Neural progenitor cell (in vitro differentiated cells): ENCODE results near the gene BABAM1. TPM values are rescaled to one million over a fixed set of nuclear protein-coding genes. Genes with fewer than 3 reads are reported as not detected.
"Not testable (repeated sequence)": the region's sequence is repeated elsewhere in the genome, so short reads cannot be mapped to it uniquely, and the experiment has no call there.

Experiments
- DNase-seq: peaks from one replicate; pipeline ENCODE4 v3.0.0-alpha.2; 2016; ENCODE audit warnings: low spot score
- H2AFZ ChIP-seq: fragments of 200-600 bp; sonication (generic); replicated peaks from 2 replicates; pipeline ENCODE4 v1.6.1; 2016; ENCODE audit warnings: antibody characterized with exemption
- H3F3A ChIP-seq: fragments of 200-600 bp; sonication (generic); 2 replicates; pipeline ENCODE4 v1.6.1; 2016; ENCODE audit warnings: antibody characterized with exemption, low read depth
- H3K27ac ChIP-seq: fragments of 200-600 bp; sonication (generic); 2 replicates; pipeline ENCODE4 v1.5.1; 2016; ENCODE audit warnings: mild to moderate bottlenecking
- H3K27me3 ChIP-seq: fragments of 200-600 bp; sonication (generic); 2 replicates; pipeline ENCODE4 v1.6.1; 2016; ENCODE audit warnings: mild to moderate bottlenecking, moderate library complexity
- H3K36me3 ChIP-seq: fragments of 200-600 bp; sonication (generic); 2 replicates; pipeline ENCODE4 v1.5.1; 2016
- H3K4me1 ChIP-seq: fragments of 200-600 bp; sonication (generic); 2 replicates; pipeline ENCODE4 v1.6.1; 2016; ENCODE audit warnings: mixed run types
- H3K4me2 ChIP-seq: fragments of 200-600 bp; sonication (generic); 2 replicates; pipeline ENCODE4 v1.6.1; 2016
- H3K4me3 ChIP-seq: fragments of 200-600 bp; sonication (generic); 2 replicates; pipeline ENCODE4 v1.5.1; 2016
- H3K79me2 ChIP-seq: fragments of 200-600 bp; sonication (generic); 2 replicates; pipeline ENCODE4 v1.6.1; 2016; ENCODE audit warnings: low read depth
- H3K9ac ChIP-seq: fragments of 200-600 bp; sonication (generic); 2 replicates; pipeline ENCODE4 v1.6.1; 2016
- H3K9me3 ChIP-seq: fragments of 200-600 bp; sonication (generic); 2 replicates; pipeline ENCODE4 v1.5.1; 2016; ENCODE audit warnings: low read depth
- H4K20me1 ChIP-seq: fragments of 200-600 bp; sonication (generic); 2 replicates; pipeline ENCODE4 v1.6.1; 2016; ENCODE audit warnings: low read depth
- H3K27ac Mint-ChIP-seq: 3 replicates; pipeline ENCODE4 v1.8.0; 2021; ENCODE audit warnings: mixed read lengths
- H3K27me3 Mint-ChIP-seq: 2 replicates; pipeline ENCODE4 v1.8.0; 2022; ENCODE audit warnings: low read depth, mild to moderate bottlenecking, inconsistent platforms, moderate library complexity, mixed read lengths; ENCODE audit not compliant: insufficient read depth
- H3K36me3 Mint-ChIP-seq: 3 replicates; pipeline ENCODE4 v1.8.0; 2021; ENCODE audit warnings: mixed read lengths
- H3K4me1 Mint-ChIP-seq: 3 replicates; pipeline ENCODE4 v1.8.0; 2021; ENCODE audit warnings: mixed read lengths
- H3K4me3 Mint-ChIP-seq: 3 replicates; pipeline ENCODE4 v1.8.0; 2021; ENCODE audit warnings: mild to moderate bottlenecking, moderate library complexity, mixed read lengths
- H3K9me3 Mint-ChIP-seq: 3 replicates; pipeline ENCODE4 v1.8.0; 2020; ENCODE audit warnings: mixed read lengths
- EZH2 ChIP-seq: fragments of 200-600 bp; sonication (generic); IDR thresholded peaks from 2 replicates; pipeline ENCODE4 v1.6.1; 2017; ENCODE audit warnings: antibody characterized with exemption, mild to moderate bottlenecking, moderate library complexity
- EZH2phosphoT487 ChIP-seq: fragments of 200-600 bp; sonication (generic); IDR thresholded peaks from 2 replicates; pipeline ENCODE4 v1.6.1; 2017; ENCODE audit warnings: antibody characterized with exemption
- total RNA-seq: library from RNA; depleted of rRNA; stranded (reverse); fragments of >200 nt; gene quantifications from 2 replicates; pipeline ENCODE4 v1.2.3, GENCODE V29; 2015; ENCODE audit warnings: low replicate concordance
- TF ChIP-seq, protein P1 (sequence below): fragments of 200-600 bp; sonication (generic); IDR thresholded peaks from 2 replicates; pipeline ENCODE4 v1.5.1; 2017; ENCODE audit warnings: antibody characterized with exemption, mild to moderate bottlenecking

BABAM1 gene
- total RNA-seq, 1 donor from 2014 or later: 89.8 TPM

DNA sequence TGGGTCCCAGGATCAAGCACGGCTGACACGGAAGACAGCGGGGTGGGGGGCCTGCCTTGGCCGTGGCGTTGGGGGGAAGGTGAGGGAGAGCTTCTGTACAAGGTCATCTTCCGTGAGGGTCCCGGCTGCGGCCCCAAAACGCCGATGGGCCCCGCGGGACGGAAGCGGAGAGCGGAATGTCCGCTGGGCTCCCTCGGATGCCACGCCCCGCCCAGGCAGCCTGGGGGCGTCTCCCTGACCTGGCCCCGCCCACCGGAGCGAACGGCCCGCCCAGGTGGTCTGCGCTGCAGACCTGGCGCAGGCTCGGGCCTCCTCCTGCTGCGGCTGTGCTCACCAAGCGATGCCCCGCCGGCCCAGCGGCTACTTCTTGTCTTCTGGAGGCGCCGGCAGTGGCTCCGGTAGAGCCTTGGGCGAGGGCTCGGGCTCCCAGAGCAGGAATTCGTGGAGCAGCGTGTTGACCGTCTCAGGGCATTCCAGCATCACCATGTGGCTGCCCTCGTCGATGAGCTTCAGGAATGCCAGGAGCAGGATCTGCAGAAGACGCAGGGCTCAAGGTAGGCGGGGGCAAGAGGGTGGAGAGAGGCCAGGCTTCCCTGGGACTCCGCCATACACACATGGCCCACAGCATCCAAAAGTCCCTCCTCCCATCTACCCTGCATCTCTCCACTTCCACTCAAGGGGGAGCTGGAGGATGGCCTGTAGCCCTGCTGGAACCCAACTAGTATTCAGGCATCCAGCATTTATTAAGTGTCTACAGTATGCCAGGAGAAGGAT, 25.2 kb downstream of the BABAM1 start:
- H3K4me1 ChIP-seq: peaks cover 3% of the 10 kb centered on the region
- no peaks in the 10 kb centered on the region for H3K79me2 ChIP-seq
- peaks cover 48% of the 10 kb centered on the region for H3F3A ChIP-seq
- H3K4me3 ChIP-seq: peak overlapping the region; percentile 49
- no peaks in the 10 kb centered on the region for H3K27me3 ChIP-seq
- TF ChIP-seq, protein P1, sequence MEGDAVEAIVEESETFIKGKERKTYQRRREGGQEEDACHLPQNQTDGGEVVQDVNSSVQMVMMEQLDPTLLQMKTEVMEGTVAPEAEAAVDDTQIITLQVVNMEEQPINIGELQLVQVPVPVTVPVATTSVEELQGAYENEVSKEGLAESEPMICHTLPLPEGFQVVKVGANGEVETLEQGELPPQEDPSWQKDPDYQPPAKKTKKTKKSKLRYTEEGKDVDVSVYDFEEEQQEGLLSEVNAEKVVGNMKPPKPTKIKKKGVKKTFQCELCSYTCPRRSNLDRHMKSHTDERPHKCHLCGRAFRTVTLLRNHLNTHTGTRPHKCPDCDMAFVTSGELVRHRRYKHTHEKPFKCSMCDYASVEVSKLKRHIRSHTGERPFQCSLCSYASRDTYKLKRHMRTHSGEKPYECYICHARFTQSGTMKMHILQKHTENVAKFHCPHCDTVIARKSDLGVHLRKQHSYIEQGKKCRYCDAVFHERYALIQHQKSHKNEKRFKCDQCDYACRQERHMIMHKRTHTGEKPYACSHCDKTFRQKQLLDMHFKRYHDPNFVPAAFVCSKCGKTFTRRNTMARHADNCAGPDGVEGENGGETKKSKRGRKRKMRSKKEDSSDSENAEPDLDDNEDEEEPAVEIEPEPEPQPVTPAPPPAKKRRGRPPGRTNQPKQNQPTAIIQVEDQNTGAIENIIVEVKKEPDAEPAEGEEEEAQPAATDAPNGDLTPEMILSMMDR: peak; percentile 57
- TF ChIP-seq EZH2 (no peak), EZH2phosphoT487 (no peak)
- no peaks in the 10 kb centered on the region for H4K20me1 ChIP-seq
- H3K9me3 ChIP-seq: no peaks in the 10 kb centered on the region
- peaks cover 13% of the 10 kb centered on the region for H3K36me3 Mint-ChIP-seq
- peak overlapping the region; percentile 58 for H2AFZ ChIP-seq
- H3K27ac Mint-ChIP-seq: no peak overlapping the region
- DNase-seq: peak; percentile 92
- H3K9ac ChIP-seq: no peak overlapping the region
- peak overlapping the region; percentile 79 for H3K4me2 ChIP-seq
- H3K27ac ChIP-seq: peak overlapping the region; percentile 75
- peak overlapping the region; percentile 85 for H3K4me3 Mint-ChIP-seq
- no peaks in the 10 kb centered on the region for H3K36me3 ChIP-seq
- H3K27me3 Mint-ChIP-seq: peaks cover 5% of the 10 kb centered on the region
- peaks cover 3% of the 10 kb centered on the region for H3K4me1 Mint-ChIP-seq
- H3K9me3 Mint-ChIP-seq: no peaks in the 10 kb centered on the region

DNA sequence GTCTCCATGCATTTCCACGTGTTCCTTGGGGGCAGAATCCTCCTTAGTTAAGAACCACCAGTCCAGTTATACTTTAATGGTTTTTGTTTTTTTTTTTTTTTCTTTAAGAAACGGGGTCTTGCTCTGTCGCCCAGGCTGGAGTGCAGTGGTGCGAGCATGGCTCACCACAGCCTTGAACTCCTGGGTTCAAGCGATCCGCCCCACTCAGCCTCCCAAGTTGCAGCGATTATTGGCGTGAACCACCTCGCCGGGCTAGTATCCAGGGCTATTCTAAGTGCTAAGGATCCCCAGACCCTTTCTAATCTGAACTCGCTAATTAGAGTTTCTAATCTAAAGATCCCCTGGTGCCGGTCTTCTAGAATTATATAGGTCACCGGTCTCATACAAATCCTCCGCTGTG, 26.4 kb downstream of the BABAM1 start:
- Histone ChIP-seq H2AFZ (no peak overlapping the region), H3K79me2 (no peaks in the 10 kb centered on the region), H3K9ac (no peak overlapping the region), H3F3A (peaks cover 41% of the 10 kb centered on the region), H3K4me2 (peak overlapping the region; percentile 79), H3K9me3 (no peaks in the 10 kb centered on the region), H3K36me3 (no peaks in the 10 kb centered on the region), H3K4me3 (no peak overlapping the region), H3K27ac (no peak overlapping the region), H3K27me3 (no peaks in the 10 kb centered on the region), H4K20me1 (no peaks in the 10 kb centered on the region), H3K4me1 (peaks cover 3% of the 10 kb centered on the region)
- Mint-ChIP-seq H3K9me3 (peaks cover 4% of the 10 kb centered on the region), H3K27ac (no peak overlapping the region), H3K4me1 (peaks cover 3% of the 10 kb centered on the region), H3K36me3 (peaks cover 17% of the 10 kb centered on the region), H3K27me3 (peaks cover 5% of the 10 kb centered on the region), H3K4me3 (no peak overlapping the region)
- no peak for DNase-seq
- no peak for TF ChIP-seq EZH2phosphoT487
- no peak for TF ChIP-seq EZH2
- TF ChIP-seq, protein P1: no peak

DNA sequence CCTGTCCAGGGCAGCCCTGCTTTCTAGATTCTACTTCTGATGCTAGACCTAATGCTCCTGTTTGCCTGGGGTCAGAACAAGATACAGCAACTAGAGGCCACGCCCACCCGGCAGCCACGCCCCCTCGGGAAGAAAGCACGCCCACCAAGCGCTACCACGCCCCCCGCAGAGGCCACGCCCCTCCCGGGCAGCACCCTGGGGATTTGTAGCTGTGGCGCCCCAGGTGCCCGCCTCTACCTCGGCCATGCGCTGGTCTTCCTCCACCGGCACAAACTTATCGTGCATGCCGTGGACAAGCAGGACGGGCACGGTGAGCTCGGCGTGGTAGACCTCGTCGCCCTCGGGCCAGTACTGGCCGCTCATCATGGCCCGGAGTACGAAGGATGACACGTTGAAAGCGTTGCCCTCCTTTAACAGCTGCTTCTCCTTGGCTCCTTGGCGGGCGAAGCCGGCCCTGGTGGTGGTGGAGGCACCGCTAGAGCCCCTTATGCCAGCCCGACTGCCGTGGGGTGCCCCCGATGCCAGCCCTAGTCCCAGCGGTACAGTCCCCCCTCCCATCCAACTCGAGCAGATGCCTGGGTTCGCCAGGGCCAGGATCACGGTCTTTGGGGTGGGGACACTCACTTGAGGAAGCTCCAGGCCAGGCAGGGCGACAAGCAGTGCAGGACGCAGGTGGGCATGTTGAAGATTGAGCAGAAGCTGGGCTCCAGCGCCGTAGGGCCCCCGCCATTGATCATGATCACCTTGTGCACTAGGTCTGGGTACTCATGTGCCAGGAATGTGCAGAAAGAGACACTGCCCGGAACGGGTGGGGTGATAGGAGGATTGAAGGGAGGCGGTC, 27.0 kb downstream of the BABAM1 start:
- Histone ChIP-seq H3K4me1 (peaks cover 3% of the 10 kb centered on the region), H4K20me1 (no peaks in the 10 kb centered on the region), H3K9me3 (no peaks in the 10 kb centered on the region), H2AFZ (no peak overlapping the region), H3K36me3 (no peaks in the 10 kb centered on the region), H3K27ac (no peak overlapping the region), H3K9ac (no peak overlapping the region), H3K4me2 (no peak overlapping the region), H3K79me2 (no peaks in the 10 kb centered on the region), H3F3A (peaks cover 39% of the 10 kb centered on the region), H3K27me3 (no peaks in the 10 kb centered on the region), H3K4me3 (no peak overlapping the region)
- peak; percentile 48 for DNase-seq
- Mint-ChIP-seq H3K27ac (no peak overlapping the region), H3K4me3 (no peak overlapping the region), H3K9me3 (peaks cover 4% of the 10 kb centered on the region), H3K27me3 (peaks cover 5% of the 10 kb centered on the region), H3K4me1 (peaks cover 3% of the 10 kb centered on the region), H3K36me3 (peaks cover 20% of the 10 kb centered on the region)
- TF ChIP-seq, protein P1: no peak
- TF ChIP-seq EZH2: no peak
- no peak for TF ChIP-seq EZH2phosphoT487

DNA sequence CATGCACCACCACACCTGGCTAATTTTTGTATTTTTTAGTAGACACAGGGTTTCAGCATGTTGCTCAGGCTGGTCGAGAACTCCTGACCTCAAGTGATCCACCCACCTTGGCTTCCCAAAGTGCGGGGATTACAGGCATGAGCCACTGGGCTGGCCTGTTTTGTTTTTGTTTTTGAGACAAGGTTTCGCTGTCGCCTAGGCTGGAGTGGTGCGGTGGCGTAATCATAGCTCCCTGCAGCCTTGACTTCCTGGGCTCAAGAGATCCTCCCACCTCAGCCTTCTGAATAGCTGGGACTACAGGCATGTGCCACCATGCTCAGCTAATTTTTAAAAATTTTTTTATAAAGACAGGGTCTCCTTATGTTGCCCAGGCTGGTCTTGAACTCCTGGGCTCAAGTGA, 28.3 kb downstream of the BABAM1 start:
- not testable (repeated sequence) for H3K9me3 Mint-ChIP-seq, H3K9me3 ChIP-seq, H3K4me1 Mint-ChIP-seq, H3K27ac ChIP-seq, H3K79me2 ChIP-seq, H3K27me3 ChIP-seq, H3K36me3 ChIP-seq, DNase-seq, H3K9ac ChIP-seq, H3K4me1 ChIP-seq, H3K27ac Mint-ChIP-seq, H3K4me3 Mint-ChIP-seq, H4K20me1 ChIP-seq, H2AFZ ChIP-seq, H3K27me3 Mint-ChIP-seq, H3K4me2 ChIP-seq, H3K4me3 ChIP-seq
- H3K36me3 Mint-ChIP-seq: peaks cover 22% of the 10 kb centered on the region
- peaks cover 34% of the 10 kb centered on the region for H3F3A ChIP-seq
